ENCODE results near the gene RSPH1. TPM values are rescaled to one million over a fixed set of nuclear protein-coding genes. Genes with fewer than 3 reads are reported as not detected.

The RSPH1 gene
- total and polyA plus RNA-seq, 2 of the 8 experiments (the other 6 are each of a cell fraction or from before 2014, with no cell fraction given) = 0.24 TPM; not detected in 1

DNA sequence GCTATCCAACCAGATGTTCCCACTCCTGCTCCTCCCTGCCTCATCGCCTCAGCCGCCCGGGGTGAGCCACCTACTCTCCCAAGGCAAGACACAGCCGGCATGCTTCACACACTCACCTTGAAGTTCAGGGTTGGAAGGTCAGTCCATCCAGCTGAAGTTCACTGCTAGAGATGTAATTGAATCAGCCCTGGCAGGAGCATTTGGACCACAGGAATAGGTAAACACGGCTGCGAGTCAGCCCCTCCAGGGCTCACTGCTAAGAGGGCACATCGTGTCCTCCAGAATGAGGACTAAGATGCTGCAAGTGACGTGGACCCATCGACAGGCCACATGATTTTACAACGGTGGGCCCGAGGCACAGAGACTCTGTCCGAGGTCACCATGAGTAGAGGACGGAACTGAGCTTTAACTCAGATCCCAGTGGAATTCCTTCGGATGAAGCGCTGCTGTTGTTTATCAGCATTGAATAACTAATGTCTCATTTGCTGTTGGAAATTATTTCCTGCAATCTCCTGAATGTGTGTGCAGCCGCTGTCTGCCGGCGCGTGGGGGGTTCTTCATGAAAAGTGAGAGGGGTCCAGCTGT, 41.9 kb downstream of the RSPH1 start:
- Histone ChIP-seq H3K4me1 (replicated peaks in 1 of 4; ENCODE audit: control insufficient read depth in 3 of 4, insufficient read depth in 4 of 4, low read length in 3 of 4) (peaks cover 0 to 2% (median 0%) of the 10 kb centered on the region in 4 experiments; a peak in 2 of 7 replicates), H3K4ac (replicated peaks; ENCODE audit: insufficient read length, low read depth, low read length) (no peak overlapping the region), H4K5ac (ENCODE audit: insufficient read length, low read depth, low read length) (no peak overlapping the region), H3K79me2 (ENCODE audit: control insufficient read depth in 1 of 2, insufficient read depth in 2 of 2, low read length in 2 of 2) (no peaks in the 10 kb centered on the region), H2AFZ (ENCODE audit: low read length) (0 out of 2 replicates have a peak overlapping the region, but pooled peaks have one; percentile 72), H3K4me3 (ENCODE audit: extremely low read depth in 1 of 4, insufficient read depth in 2 of 4, low read depth in 3 of 4, low read length in 4 of 4) (no peak overlapping the region), H3K79me1 (ENCODE audit: low read depth, low read length) (no peaks in the 10 kb centered on the region), H3K9ac (replicated peaks in 1 of 4; ENCODE audit: extremely low read depth in 1 of 4, low read depth in 3 of 4, low read length in 3 of 4) (no peak overlapping the region), H3K23ac (ENCODE audit: insufficient read length) (no peak overlapping the region), H3K27ac (ENCODE audit: low read depth, low read length) (no peak overlapping the region), H3K36me3 (ENCODE audit: control insufficient read depth in 2 of 4, insufficient read depth in 4 of 4, low read length in 3 of 4) (no peaks in the 10 kb centered on the region), H2AK5ac (ENCODE audit: low read depth, low read length) (no peak overlapping the region), H4K91ac (replicated peaks; ENCODE audit: insufficient read length, low read length) (no peak overlapping the region), H2BK5ac (ENCODE audit: low read depth, low read length) (no peak overlapping the region), H2BK120ac (replicated peaks; ENCODE audit: low read depth, low read length) (no peak overlapping the region), H4K8ac (ENCODE audit: extremely low read depth, insufficient read depth, low read length) (no peak overlapping the region; the same call in 1 of the 2 replicates), H3K9me3 (ENCODE audit: insufficient read depth in 2 of 2, low read depth in 1 of 2, low read length in 1 of 2) (no peaks in the 10 kb centered on the region), H3K4me2 (ENCODE audit: insufficient read depth in 1 of 2, low read depth in 2 of 2, low read length in 2 of 2) (no peak overlapping the region), H3K56ac (replicated peaks; ENCODE audit: insufficient read length, low read depth, low read length) (no peak overlapping the region), H3K27me3 (replicated peaks in 1 of 4; ENCODE audit: control insufficient read depth in 3 of 4, extremely low read depth in 1 of 4, insufficient read depth in 3 of 4, low read length in 3 of 4) (no peaks in the 10 kb centered on the region), H3K14ac (ENCODE audit: insufficient read length) (no peak overlapping the region), H3K23me2 (ENCODE audit: low read depth, low read length) (no peaks in the 10 kb centered on the region), H3K18ac (ENCODE audit: extremely low read depth, low read length) (no peak overlapping the region), H2BK12ac (ENCODE audit: low read depth, low read length) (no peak overlapping the region), H2BK15ac (ENCODE audit: low read length) (no peak overlapping the region), H2BK20ac (ENCODE audit: low read length) (no peak overlapping the region), H4K20me1 (replicated peaks in 1 of 2; ENCODE audit: control insufficient read depth in 1 of 2, insufficient read depth in 2 of 2, low read length in 2 of 2) (no peaks in the 10 kb centered on the region)
- FAIRE-seq = no peak
- POLR2A ChIA-PET (ENCODE audit: partially characterized antibody) = interaction anchor here (1.0 to 1.6 kb wide), 2 partner anchors 9 to 11 kb away, joined by 3 read pairs; no protein-coding TSS in a partner anchor
- 91% methylated on average over 19 of the region's 19 CpGs; no CpG with 5 or more reads in 1 of the 2 experiments for WGBS, 2 experiments (ENCODE audit: extremely low coverage in 1 of 2, insufficient coverage in 1 of 2, insufficient read length in 1 of 2, insufficient replicate concordance in 2 of 2, low coverage in 1 of 2, low lambda C conversion rate in 2 of 2, missing lambda C conversion rate in 1 of 2)
- CTCF ChIA-PET (ENCODE audit: partially characterized antibody) = interaction anchor here (0.9 to 1.5 kb wide), 6 partner anchors 15 to 144 kb away, joined by 3 to 4 read pairs (median 3); partner anchors contain the start of gene TFF1
- no peak for DNase-seq (ENCODE audit: low read depth in 1 of 2, low spot score in 2 of 2)
- TF ChIP-seq KDM1A (IDR thresholded peaks at IDR 0.05; ENCODE audit: borderline replicate concordance, low read length) (no peak), RXRA (IDR thresholded peaks at IDR 0.05; ENCODE audit: insufficient read depth, low read depth, low read length) (no peak), PHF8 (conservative IDR thresholded peaks at IDR 0.05; ENCODE audit: low read depth, low read length) (no peak), NRF1 (IDR thresholded peaks at IDR 0.05; ENCODE audit: low read depth, low read length) (no peak), BACH1 (IDR thresholded peaks at IDR 0.05; ENCODE audit: low read length) (no peak), JUND (IDR thresholded peaks at IDR 0.05; ENCODE audit: low read length) (no peak), TAF7 (optimal IDR thresholded peaks at IDR 0.05; ENCODE audit: borderline replicate concordance, low read depth, low read length) (no peak), GTF2F1 (IDR thresholded peaks at IDR 0.05; ENCODE audit: borderline replicate concordance, low read depth, low read length) (no peak), EP300 (IDR thresholded peaks at IDR 0.05; ENCODE audit: borderline replicate concordance in 1 of 2, low read depth in 2 of 2, low read length in 2 of 2) (no peak), RBBP5 (IDR thresholded peaks at IDR 0.05; ENCODE audit: borderline replicate concordance, low read depth, low read length) (no peak)
- TF ChIP-seq, protein P1, sequence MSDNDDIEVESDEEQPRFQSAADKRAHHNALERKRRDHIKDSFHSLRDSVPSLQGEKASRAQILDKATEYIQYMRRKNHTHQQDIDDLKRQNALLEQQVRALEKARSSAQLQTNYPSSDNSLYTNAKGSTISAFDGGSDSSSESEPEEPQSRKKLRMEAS (IDR thresholded peaks at IDR 0.05) = no peak

All from H1 (cell line).